Loucy (cell line): ENCODE data around the gene NUDT4.

Experiments
- H2AFZ ChIP-seq: fragments of 200-600 bp; sonication (generic); 2 replicates; pipeline ENCODE4 v1.6.0; 2016; ENCODE audit warnings: antibody characterized with exemption, mild to moderate bottlenecking, low read length, moderate library complexity
- H3F3A ChIP-seq: fragments of 200-600 bp; 2 replicates; pipeline ENCODE4 v1.6.0; 2016; ENCODE audit warnings: antibody characterized with exemption, low read depth, mild to moderate bottlenecking
- H3K27me3 ChIP-seq: fragments of 200-600 bp; sonication (generic); 2 replicates; pipeline ENCODE4 v1.6.1; 2014; ENCODE audit warnings: low read length, mild to moderate bottlenecking; ENCODE audit not compliant: insufficient read depth, poor library complexity, severe bottlenecking
- H3K36me3 ChIP-seq: fragments of 200-600 bp; sonication (generic); 2 replicates; pipeline ENCODE4 v1.6.1; 2016; ENCODE audit warnings: low read length; ENCODE audit not compliant: insufficient read depth
- H3K4me1 ChIP-seq: fragments of 200-600 bp; sonication (generic); 2 replicates; pipeline ENCODE4 v1.5.1; 2014; ENCODE audit warnings: low read length, mild to moderate bottlenecking; ENCODE audit not compliant: insufficient read depth, poor library complexity, severe bottlenecking
- H3K4me2 ChIP-seq: fragments of 200-600 bp; sonication (generic); 2 replicates; pipeline ENCODE4 v1.6.0; 2014; ENCODE audit warnings: antibody characterized with exemption, low read length, low read depth, mild to moderate bottlenecking; ENCODE audit not compliant: poor library complexity, severe bottlenecking
- H3K4me3 ChIP-seq: fragments of 200-600 bp; sonication (generic); 2 replicates; pipeline ENCODE4 v1.5.1; 2014; ENCODE audit warnings: low read length, mild to moderate bottlenecking, mixed read lengths; ENCODE audit not compliant: poor library complexity, severe bottlenecking
- H3K79me2 ChIP-seq: fragments of 200-600 bp; sonication (generic); 2 replicates; pipeline ENCODE4 v1.6.1; 2014; ENCODE audit warnings: low read length; ENCODE audit not compliant: insufficient read depth
- H3K9ac ChIP-seq: fragments of 200-600 bp; sonication (generic); 2 replicates; pipeline ENCODE4 v1.6.0; 2014; ENCODE audit warnings: mild to moderate bottlenecking, low read depth, low read length, moderate library complexity; ENCODE audit not compliant: poor library complexity, severe bottlenecking
- H3K9me2 ChIP-seq: fragments of 200-600 bp; sonication (generic); replicated peaks from 2 replicates; pipeline ENCODE4 v1.6.1; 2016; ENCODE audit warnings: low read depth, low read length, mixed read lengths
- H3K9me3 ChIP-seq: fragments of 200-600 bp; sonication (generic); 2 replicates; pipeline ENCODE4 v1.6.1; 2014; ENCODE audit warnings: mild to moderate bottlenecking, antibody characterized with exemption, low read length, low read depth; ENCODE audit not compliant: insufficient read depth
- H4K20me1 ChIP-seq: fragments of 200-600 bp; sonication (generic); 2 replicates; pipeline ENCODE4 v1.6.0; 2014; ENCODE audit warnings: antibody characterized with exemption, low read length, mild to moderate bottlenecking; ENCODE audit not compliant: insufficient read depth, poor library complexity, severe bottlenecking
- EZH2phosphoT487 ChIP-seq: fragments of 200-600 bp; IDR thresholded peaks from 2 replicates; pipeline ENCODE4 v1.6.1; 2018; ENCODE audit warnings: antibody characterized with exemption, mild to moderate bottlenecking, moderate library complexity, borderline replicate concordance
- TF ChIP-seq, protein P1 (sequence below): fragments of 200-600 bp; sonication (generic); conservative IDR thresholded peaks from 2 replicates; pipeline ENCODE4 v1.5.1; 2014; ENCODE audit warnings: mild to moderate bottlenecking, antibody characterized with exemption, low read length

The NUDT4 gene

DNA sequence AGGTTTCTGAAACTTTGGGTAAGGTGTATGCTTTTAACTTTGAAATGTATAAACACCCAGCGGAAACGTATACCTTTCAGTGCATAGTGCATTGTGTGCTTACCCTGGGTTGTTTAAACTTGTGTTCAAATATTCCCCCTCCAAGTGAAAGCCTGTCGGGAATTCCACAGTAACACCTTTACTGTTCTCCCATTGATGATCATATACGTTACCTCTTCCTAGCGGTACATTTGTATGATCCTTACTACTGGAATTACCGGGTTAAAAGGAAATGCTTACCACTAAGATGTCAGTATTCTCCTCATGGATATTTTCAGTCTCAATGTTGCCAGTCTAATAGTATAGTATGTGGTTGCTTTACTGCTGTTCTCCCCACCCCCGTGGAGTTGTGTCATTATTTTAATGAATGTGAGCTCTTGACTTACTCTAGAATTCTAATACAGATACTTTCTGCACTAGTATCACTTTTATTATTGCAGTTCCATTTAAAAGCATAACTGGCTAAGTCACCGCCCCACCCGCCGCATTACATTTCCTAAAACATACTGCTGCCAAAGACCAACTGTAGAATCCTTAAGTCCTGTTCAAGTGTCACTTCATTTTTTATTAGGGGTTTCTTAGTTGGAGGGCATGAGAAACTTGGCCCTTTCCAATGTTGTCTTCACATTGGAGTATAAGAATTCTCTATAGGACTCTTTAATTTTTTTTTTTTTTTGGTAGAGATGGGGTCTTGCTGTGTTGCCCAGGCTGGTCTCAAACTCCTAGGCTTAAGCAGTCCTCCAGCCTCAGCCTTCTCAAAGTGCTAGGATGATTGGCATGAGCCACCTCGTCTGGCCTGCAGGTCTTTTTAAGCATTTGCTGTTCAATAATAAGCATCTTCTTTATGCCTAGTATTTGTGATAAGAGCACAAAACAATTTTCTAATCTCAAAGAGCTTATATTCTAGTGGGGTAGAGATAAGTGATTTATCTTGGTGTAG is 24.9 kb downstream of the NUDT4 start:
- H3F3A ChIP-seq: no peaks in the 10 kb centered on the region
- H3K79me2 ChIP-seq: no peaks in the 10 kb centered on the region
- TF ChIP-seq, protein P1, sequence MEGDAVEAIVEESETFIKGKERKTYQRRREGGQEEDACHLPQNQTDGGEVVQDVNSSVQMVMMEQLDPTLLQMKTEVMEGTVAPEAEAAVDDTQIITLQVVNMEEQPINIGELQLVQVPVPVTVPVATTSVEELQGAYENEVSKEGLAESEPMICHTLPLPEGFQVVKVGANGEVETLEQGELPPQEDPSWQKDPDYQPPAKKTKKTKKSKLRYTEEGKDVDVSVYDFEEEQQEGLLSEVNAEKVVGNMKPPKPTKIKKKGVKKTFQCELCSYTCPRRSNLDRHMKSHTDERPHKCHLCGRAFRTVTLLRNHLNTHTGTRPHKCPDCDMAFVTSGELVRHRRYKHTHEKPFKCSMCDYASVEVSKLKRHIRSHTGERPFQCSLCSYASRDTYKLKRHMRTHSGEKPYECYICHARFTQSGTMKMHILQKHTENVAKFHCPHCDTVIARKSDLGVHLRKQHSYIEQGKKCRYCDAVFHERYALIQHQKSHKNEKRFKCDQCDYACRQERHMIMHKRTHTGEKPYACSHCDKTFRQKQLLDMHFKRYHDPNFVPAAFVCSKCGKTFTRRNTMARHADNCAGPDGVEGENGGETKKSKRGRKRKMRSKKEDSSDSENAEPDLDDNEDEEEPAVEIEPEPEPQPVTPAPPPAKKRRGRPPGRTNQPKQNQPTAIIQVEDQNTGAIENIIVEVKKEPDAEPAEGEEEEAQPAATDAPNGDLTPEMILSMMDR: no peak
- no peak for TF ChIP-seq EZH2phosphoT487
- H3K9me2 ChIP-seq: no peaks in the 10 kb centered on the region
- no peak overlapping the region for H3K4me2 ChIP-seq
- H4K20me1 ChIP-seq: no peaks in the 10 kb centered on the region
- H3K4me1 ChIP-seq: no peaks in the 10 kb centered on the region
- no peak overlapping the region for H3K4me3 ChIP-seq
- no peak overlapping the region for H2AFZ ChIP-seq
- H3K9ac ChIP-seq: no peak overlapping the region
- peaks cover 42% of the 10 kb centered on the region; the same call in 1 of the 2 replicates for H3K36me3 ChIP-seq
- no peaks in the 10 kb centered on the region for H3K9me3 ChIP-seq
- no peaks in the 10 kb centered on the region for H3K27me3 ChIP-seq

- H3K9ac ChIP-seq: no peak overlapping the region
- TF ChIP-seq EZH2phosphoT487: no peak
- TF ChIP-seq, protein P1: no peak
- no peaks in the 10 kb centered on the region for H3F3A ChIP-seq
- H3K79me2 ChIP-seq: no peaks in the 10 kb centered on the region
- H2AFZ ChIP-seq: no peak overlapping the region
- no peak overlapping the region for H3K4me2 ChIP-seq
- no peaks in the 10 kb centered on the region for H4K20me1 ChIP-seq
- H3K9me2 ChIP-seq: no peaks in the 10 kb centered on the region
- peaks cover 44% of the 10 kb centered on the region; the same call in 1 of the 2 replicates for H3K36me3 ChIP-seq
- H3K4me3 ChIP-seq: no peak overlapping the region
- H3K27me3 ChIP-seq: no peaks in the 10 kb centered on the region
- H3K4me1 ChIP-seq: no peaks in the 10 kb centered on the region
- no peaks in the 10 kb centered on the region for H3K9me3 ChIP-seq
Measured at GRCh38 chr12:93403988-93404803, 26.5 kb downstream of the NUDT4 start.

GRCh38 chr12:93404961-93405849 is 27.5 kb downstream of the NUDT4 start:
- H2AFZ ChIP-seq: no peak overlapping the region
- H3K79me2 ChIP-seq: no peaks in the 10 kb centered on the region
- no peaks in the 10 kb centered on the region for H4K20me1 ChIP-seq
- TF ChIP-seq, protein P1: no peak
- no peak for TF ChIP-seq EZH2phosphoT487
- H3K4me2 ChIP-seq: no peak overlapping the region
- H3F3A ChIP-seq: no peaks in the 10 kb centered on the region
- no peaks in the 10 kb centered on the region for H3K27me3 ChIP-seq
- no peaks in the 10 kb centered on the region for H3K4me1 ChIP-seq
- no peaks in the 10 kb centered on the region for H3K9me2 ChIP-seq
- no peak overlapping the region for H3K4me3 ChIP-seq
- H3K9me3 ChIP-seq: no peaks in the 10 kb centered on the region
- H3K9ac ChIP-seq: no peak overlapping the region
- H3K36me3 ChIP-seq: peaks cover 52% of the 10 kb centered on the region
